ENCODE measurements around the gene RINL.

DNA sequence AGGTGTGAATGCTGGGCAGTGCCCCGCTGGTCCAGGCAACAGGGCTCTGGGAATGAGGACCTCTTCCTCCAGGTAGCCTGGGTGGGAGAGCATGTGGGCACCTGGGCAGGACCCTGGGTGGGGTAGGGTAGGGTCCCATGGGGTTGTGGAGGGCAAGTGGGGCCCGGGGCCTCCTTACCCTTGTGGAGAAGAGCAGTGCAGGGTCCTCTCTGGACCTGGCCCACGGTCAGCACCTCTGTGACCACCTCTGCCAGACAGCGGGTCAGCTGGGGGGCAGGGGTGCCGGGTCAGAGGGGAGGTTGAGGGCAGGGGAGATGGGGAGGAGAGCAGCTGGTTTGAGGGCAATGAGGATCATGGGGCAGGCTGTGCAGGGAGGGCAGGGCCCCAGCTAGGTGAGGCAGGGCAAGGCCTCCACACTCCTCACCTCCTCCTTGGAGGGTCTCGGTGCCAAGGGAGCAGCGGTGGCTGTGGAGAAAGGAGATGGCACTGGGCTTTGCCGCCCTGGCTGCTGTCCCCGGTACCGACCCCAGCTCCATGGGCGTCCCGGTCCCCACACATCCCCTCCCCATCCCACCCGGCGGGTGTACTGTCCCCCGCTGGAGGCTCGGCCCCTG lies 33.4 kb upstream of the RINL start:
- TF ChIP-seq POLR2AphosphoS5 (IDR thresholded peaks at IDR 0.05): no peak
- TF ChIP-seq, protein P1, sequence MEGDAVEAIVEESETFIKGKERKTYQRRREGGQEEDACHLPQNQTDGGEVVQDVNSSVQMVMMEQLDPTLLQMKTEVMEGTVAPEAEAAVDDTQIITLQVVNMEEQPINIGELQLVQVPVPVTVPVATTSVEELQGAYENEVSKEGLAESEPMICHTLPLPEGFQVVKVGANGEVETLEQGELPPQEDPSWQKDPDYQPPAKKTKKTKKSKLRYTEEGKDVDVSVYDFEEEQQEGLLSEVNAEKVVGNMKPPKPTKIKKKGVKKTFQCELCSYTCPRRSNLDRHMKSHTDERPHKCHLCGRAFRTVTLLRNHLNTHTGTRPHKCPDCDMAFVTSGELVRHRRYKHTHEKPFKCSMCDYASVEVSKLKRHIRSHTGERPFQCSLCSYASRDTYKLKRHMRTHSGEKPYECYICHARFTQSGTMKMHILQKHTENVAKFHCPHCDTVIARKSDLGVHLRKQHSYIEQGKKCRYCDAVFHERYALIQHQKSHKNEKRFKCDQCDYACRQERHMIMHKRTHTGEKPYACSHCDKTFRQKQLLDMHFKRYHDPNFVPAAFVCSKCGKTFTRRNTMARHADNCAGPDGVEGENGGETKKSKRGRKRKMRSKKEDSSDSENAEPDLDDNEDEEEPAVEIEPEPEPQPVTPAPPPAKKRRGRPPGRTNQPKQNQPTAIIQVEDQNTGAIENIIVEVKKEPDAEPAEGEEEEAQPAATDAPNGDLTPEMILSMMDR (IDR thresholded peaks at IDR 0.05; ENCODE audit: poor library complexity, severe bottlenecking): no peak
- TF ChIP-seq EZH2 (IDR thresholded peaks at IDR 0.05; ENCODE audit: borderline replicate concordance, insufficient read depth, low read length, poor library complexity, severe bottlenecking): no peak
- TF ChIP-seq EP300 (conservative IDR thresholded peaks at IDR 0.05; ENCODE audit: poor library complexity, severe bottlenecking): no peak

Data from neural cell (in vitro differentiated cells).